Measurements from ENCODE around the gene CDC45.

The CDC45 gene

GRCh38 chr22:19567157-19568009, 87.7 kb downstream of the CDC45 start:
- DNase-seq = no peak

- DNase-seq = no peak
Measured at GRCh38 chr22:19568337-19569275, 88.9 kb downstream of the CDC45 start.

- DNase-seq = no peak
Measured at GRCh38 chr22:19569276-19569640, 89.5 kb downstream of the CDC45 start.

- DNase-seq = no peak
Measured at GRCh38 chr22:19569976-19570375, 90.3 kb downstream of the CDC45 start.
